GM18858 (cell line): ENCODE results near the gene ZNF423.

ENCODE experiments used
- ATAC-seq: cut with Tn5 transposase; IDR thresholded peaks from one replicate; pipeline ENCODE4 v1.9.1; 2021; ENCODE audit not compliant: unreplicated experiment

ZNF423 gene

DNA sequence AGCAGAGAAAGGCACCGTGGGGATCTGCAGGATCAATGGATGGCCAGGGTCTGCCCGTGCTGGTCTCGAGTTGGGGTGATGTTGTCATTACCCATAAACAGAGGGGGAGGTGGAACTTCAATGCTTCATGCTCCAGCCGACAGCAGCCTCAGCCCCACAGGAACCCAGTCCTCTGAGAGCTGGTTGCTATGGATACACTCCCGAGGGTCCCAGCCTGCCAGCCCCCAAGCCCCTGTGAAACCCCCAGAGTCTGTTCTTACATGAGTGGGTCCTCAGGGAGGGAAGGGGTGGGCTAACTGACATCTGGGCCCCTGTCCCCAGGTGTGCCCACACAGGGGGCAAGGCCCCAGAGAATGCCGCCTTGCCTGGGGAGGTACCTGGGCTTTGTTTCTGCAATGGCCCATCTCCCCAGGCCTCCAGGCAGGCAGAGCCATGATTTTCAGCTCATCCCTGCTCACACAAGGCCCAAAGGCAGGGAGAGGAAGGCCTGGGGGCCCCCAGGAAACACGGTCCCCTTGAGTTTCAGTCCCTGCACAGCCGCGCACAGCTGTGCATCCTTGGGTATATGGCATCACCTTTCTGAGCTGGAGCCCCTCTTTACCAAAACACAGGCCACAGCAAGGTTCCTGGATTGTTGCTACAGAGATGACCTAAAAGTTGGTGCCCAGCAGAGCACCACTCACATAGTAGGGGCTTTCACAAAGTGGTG, 223.7 kb downstream of the ZNF423 start:
- ATAC-seq = no peak

DNA sequence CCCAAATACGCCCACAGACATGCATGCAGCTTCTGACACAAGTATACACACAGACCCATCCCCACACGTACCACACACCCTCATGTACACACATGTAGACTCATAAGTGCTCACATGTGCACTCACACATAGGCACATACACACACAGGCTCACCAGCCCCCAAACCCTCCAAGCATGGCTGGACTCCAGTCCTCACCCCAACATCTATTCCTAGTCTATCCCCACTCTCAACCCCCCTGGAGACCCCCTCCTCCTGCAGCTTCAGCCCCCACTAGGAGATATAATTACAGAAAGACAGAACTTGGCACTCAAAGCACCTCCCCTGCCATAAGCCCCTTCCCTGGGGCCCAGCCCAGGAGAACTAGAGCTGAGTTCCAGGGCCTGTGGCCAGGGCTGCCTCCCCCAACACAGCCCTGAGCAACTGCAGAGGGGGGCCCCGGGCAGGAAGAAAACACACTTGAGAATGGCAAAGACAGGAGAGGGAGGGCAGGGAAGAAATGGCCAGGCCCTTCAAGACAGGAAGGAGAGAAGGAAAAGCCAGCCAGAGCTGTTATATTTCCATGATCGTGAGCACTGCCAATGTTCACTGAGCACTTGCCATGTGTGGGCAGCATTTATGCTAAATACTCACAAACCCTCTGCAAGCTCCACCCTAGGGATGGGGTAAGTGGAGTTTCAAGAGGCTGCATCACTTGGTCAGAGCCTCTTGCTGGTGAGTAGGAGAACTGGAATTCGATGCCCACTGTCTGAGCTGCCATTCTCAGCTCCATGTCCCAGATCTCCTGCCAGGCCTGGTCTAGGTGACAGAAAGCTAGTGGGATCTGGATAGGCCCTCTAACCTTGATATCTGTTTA, 224.5 kb downstream of the ZNF423 start:
- ATAC-seq = no peak

DNA sequence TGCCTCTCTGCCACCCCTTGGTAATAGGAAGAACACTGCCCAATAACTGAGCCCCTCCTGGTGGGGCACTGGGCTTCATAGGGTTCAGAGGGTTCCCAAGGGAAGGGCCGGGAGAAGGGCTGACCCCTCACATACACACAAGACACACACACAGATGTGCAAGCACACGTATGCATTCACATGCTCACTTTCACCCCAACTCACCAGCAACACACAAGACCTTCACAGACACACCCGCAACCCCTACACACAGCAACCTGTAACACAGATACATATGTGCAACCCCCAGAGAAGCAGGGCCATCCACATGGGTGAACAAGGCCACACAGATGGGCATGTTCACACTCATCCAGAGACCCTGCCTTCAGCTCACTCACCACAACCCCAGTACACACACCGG, 225.1 kb downstream of the ZNF423 start:
- ATAC-seq = no peak

DNA sequence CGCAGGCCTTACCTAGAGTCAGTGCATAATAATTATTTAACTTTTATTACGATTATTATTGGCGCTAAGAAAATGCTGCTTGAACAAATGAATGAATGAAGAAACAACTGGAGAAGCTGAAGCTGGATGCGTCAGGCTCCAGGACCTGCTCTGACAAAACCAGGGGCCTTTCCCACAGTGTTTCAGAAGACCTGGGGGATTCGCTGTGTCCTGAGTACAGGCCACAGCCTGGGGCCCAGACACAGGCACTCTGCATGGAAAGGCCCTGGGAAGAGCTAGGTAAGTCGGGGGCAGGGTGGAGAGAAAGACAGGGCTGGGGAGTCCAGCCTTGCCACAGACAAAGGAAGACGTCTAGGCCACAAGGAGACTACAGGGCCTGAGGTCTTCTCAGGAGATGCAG, 226.1 kb downstream of the ZNF423 start:
- no peak for ATAC-seq

DNA sequence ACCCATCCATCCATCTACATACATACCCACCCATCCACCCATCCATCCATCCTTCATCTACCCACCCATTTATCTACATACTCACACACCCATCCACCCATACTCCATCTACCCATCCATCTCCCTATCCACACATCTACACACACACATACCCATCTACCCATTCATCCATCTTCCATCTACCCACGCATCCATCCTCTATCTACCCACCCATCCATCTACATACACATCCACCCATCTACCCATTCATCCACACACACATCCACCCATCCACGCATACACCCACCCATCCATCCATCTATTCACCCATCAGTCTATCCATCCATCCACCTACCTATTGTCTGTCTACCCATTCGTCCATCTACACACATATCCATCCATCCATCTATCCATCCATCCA, 227.8 kb downstream of the ZNF423 start:
- ATAC-seq = no peak

DNA sequence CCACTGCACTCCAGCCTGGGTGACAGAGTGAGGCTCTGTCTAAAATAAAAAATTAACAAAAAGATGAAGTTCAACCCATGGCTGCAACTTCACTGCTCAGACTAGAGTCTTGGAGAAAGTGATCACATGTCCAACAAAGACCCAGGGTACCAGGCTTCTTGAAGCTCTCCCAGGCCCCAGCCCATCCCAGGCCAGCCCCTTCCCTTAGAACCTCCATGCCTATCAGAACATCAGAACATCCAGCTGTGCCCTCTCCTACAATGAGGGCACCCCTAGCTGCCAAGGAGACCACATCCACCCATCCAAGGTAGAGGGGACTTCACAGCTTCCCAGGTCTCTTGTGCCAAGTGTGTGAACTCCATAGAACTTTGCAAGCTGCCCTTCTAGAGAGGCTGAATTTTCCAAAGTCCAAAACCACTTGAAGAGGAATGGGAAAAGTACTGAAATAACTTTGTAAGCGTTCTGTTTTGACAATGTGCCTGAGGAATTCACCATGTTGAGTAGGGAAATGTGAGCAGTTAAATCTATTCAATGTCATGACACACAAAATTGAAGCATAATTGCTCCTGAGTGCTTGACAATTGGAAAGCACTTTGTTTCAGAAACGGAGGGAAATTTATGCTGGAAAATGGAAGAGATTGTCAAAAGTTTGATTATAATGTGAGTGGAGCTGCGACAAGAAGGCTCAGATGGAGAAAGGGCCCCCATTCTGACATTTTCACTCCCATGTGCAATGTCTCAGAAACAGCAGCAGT, 230.4 kb downstream of the ZNF423 start:
- no peak for ATAC-seq

DNA sequence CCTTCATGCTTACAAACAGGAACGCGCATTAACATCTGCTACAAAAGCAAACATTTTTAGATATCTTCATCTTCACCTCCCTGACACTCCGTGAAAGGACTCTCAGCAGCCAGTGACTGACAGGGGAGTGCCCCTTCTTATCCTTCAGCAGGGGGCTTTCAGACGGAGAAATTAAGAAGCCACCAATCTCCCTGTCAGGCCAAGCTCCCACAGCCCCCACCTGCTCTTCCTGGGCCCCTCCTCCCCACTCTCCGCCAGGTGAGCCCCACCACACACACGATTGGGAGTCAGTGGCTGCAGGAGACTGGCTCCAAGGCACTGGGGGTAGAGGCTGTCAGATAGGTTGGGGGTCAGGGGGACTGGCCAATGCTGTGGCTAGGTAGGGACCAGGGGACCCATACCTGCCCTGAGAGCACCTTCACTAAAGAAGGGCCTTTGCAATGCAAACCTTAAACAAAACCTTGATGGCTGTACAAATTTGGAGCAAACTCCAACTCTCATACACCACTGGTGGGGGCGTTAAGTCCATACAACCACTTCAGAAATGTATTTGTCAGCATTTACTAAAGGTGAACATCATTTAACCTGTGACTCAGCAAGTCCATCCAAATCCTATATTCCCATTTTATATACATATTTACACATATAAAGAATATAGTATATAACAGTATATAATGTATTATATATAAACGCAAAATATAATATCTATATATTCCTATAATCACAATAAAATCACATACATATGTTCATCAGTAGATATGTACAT, 232.2 kb downstream of the ZNF423 start:
- ATAC-seq = no peak

DNA sequence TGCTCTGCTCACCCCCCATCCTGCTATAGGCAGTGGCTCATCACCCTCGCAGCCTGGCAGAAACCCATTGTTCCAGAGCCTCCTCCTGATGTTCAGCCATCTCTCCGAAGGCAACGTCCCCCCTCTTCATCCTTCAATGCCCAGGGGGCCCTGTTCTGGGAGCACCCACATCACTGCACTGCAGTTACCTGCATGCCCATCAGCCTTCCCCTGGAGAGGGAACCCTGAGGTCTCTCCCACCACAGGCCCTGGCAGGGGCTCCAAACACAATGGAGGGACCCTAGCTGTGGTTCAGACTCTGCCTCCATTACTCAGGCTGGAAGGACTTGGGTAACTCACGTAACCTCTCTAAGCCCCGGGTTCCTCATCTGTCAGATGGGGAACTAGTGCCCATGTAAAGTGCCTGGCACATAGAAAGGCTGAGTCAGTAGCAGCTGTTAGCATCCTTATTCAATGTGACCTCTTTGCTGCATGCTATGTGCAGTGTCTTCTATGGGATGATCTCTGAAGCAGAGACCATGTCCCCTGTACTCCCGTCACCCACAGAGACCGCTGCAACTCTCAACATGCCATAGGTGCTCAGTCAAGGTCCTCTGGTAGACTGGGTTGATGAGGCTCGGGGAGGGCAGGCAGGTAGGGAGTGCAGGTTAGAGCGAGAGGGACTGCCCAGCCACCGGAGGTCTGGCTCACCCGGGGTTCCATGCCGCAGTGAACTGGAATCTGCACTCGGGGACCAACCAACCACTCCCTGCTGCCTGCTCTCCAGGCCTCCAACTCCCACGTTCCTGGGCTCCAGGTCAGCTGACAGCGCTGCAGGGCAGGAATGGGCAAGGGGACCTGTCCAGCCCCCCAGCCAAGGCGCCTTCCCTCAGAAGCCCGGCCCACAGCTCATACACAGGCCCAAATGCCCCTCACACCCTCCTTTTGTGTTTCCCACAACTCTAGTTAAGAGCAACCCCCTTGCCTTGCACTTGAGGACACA, 233.2 kb downstream of the ZNF423 start:
- ATAC-seq = no peak

DNA sequence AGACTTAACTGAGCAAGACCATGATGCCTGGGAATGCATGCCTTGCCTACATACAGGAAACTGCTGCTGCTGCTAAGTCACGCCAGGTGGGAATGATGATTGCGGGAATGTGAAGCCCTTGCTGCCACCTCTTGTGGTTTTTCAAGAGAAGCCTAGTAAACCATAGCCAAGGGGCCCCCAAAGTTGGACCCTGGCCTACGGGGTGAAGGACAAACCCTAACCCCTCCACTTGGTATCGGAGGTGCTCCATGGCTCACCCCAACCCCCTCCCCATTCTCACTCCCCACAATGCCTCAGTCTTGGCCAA, 233.9 kb downstream of the ZNF423 start:
- no peak for ATAC-seq

DNA sequence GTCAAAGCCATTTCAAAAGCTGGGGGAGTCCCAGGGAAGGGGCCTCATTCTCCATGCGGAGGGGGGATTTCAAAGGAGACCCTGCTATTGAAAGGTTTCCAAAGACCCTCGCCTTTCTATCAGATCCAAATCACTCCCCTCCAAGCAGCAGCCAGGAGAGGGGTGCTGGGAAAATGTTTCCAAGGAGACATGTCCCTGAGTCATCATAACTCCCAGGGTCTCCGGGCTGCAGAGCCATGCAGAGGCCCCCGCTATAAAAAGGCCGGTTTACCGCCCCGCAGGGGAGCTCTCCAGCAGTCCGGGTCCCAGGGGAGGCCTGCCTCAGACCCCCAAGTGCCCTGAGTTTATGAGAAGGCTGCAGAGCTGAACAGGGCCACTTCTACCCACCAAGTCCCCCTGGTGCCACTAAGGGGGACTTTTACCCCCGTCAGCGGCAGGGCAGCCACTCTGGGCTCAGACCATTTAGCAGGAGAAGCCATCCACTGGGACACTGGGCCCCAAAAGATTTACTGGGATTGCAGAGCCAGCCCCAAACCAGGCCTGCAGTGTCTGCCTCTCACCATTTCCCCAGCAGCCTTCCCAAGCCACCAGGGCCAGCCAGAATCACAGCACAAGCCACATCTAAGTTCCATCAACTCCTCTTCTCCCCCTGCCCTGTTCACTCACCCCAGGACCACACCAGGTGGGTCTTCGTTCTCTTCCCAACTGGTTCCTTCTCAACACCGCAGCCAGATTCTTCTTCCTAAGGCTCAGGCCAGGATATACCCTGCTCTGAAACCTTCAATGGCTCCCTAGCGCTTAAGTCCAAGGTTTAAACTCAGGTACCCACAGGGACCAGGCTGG, 234.4 kb downstream of the ZNF423 start:
- ATAC-seq = no peak

DNA sequence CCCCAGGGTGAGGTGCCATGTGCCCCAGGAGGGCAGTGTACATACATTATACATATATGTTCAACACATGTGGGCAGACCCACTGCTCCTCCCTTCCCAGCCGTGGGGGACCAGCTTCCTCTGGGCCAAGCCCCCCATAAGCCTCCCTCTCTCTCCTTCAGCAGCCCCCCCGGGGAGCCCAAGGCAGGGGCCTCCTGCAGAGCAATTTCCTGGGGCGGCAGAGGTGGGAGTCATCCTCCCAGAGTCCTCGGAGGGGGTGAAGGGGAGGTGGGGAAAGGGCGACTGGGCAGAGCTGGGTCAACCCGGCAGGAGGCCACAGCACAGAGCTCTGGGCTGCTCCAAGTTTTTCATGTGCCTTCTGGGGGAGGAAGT, 235.1 kb downstream of the ZNF423 start:
- no peak for ATAC-seq

DNA sequence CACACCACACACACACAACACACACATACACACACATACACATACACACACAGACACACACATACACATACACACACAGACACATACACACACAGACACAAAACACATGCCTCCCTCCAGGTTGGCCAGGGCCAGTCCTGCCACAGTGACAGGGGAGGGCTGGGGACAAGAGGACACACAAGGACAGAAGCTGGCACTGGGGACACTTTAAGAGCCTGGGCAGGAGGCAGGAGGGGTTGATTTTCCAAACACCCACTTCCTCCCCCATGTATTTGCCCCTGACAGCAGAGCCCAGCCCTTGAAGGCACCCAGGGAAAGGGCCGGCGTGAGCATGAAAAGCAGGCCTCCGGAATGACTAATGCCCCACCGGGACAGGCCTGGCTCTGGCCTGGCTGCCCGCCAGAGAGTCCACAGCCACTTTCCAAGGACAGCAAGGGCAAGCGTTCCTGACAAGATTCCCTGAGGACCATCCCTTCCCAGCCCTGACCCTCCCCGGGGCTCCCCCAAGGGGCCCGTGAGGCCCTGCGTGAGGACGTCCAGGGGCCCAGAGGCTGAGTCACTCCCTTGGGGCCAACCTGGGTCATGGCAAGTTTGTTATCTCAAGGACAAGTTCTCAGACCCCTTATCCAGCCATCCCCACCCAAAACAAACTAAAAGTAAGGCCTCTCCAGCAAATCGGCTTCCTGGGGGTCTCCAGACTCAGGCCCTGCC, 235.6 kb downstream of the ZNF423 start:
- no peak for ATAC-seq

DNA sequence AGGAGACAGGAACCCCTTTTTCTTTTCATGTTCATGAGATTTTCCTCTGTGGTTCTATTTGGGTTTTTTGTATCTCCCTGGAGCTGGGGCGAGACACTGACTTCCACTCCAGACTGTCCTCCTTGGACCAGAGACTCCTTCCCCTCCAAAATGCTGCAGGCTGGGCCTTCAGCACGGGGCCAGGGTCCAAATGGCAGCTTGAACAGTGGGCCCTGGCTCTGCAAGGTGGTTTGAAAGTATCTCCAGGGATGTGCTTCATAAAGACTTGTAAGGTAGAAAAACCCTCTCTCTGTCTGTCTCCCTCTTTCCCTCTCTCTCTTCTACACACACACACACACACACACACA, 236.1 kb downstream of the ZNF423 start:
- no peak for ATAC-seq

DNA sequence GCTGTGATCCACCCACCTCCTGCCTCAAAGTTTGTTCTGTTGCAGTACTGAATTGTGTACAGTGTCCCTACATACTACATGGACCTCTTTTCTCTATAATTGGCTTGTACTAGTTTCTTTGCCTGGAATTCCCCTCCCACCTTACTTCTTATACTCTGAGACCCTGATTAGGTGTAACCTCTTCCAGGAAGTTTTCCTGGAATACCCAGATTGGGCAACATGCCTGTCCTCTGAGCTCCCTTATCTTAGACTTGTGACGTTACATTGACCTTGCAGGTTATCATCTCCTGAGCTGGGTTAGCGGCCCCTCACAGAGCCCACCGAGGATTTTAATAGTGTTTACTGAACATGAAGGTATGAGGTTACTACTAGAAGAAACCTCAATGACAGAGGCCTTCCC, 237.0 kb downstream of the ZNF423 start:
- no peak for ATAC-seq

DNA sequence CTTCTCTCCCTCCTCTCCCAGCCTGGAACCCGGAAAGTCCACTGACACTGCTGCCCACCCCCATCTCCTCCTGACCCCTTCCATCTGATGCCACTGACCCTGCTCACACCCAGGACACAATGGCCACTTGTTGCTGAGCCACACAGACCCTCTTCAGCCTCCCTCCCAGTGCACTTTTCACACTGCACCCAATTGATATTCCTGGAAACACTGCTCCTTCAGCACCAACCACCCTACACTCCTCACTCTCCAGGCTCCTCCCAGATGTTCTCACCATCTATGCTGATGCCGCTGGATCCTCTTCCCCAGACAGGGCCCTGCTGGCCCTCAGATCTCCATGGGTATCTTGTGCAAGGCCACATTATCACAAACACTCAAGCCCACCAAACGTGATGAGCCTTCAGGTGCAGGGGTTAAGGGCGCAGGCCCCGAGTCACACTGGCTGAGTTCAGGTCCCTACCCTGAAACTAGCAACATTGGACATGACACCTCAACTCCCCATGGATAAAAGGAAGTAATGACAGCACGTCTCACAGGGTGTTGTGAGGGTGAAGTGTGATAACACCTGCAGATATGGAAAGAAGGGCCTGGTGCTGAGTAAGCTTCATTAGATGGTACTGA, 238.1 kb downstream of the ZNF423 start:
- no peak for ATAC-seq

DNA sequence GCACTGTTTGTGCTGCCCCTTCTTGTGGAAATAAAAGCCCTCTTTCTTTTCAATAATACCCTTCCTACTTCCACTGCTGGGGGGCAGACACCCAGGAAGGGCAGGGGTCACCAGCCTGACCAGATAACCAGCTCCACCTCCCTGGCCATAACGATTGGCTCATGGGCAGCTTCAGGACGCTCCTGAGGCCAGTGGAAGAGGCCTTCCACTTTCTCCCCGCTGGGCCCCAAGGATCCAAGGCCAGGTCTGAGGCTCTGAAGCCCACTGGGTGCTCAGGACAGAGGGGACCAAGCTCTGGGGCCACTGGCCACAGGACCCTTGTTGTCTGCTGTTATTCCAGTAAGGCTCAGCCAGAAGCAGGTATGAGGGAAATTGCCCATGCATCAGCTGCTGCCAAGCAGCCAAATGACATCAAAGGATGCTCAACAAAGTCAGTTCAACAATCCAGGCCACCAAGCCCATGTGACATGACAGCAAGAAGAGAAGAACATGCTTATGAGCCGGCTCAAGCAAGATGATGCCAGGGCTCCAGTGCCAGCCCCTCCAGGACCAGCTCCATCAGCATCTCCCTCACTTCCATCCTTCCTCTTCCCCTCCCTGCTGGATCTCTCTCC, 238.8 kb downstream of the ZNF423 start:
- no peak for ATAC-seq

DNA sequence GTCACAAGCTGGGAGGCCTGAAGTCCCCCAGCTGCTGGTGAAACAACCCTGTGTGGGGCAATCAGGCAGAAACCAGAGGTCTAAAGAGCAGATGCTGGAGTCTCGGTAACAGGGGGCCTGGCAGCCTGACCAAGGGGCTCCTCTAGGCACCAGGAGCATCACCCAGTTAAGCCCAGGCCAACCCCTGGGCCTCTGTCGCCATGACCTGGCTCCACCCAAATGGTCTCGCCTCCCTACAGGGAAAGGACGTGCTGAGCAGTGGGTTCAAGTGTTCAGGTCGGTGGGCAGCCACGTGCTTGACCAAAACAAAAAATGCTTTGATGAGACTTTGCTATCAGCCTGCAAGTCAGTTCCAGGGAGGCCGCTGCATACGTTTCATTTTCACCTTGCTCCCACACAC, 240.3 kb downstream of the ZNF423 start:
- no peak for ATAC-seq

DNA sequence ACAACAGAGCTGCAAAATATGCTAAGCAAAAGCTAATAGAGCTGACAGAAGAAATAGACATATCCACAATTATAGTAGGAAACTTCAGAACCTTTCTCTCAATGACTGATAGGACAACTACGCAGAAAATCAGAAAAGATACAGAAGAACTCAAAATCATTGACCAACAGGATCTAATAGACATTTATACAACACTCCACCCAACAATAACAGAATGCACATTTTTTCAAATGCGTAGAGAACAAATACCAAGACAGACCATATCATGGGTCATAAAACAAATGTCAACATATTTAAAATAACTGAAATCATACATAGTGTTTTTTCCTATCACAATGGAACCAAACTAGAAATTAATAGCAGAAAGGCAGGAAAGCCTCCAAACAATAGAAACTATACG, 244.9 kb downstream of the ZNF423 start:
- ATAC-seq = no peak
